Naive thymus-derived CD4-positive, alpha-beta T cell (primary cell): ENCODE data around the gene ACYP2. TPM values are rescaled to one million over a fixed set of nuclear protein-coding genes. Genes with fewer than 3 reads are reported as not detected.

ENCODE experiments used
- ATAC-seq: fragments of 150-1000 bp; cut with Tn5 transposase; 2 replicates; pipeline ENCODE4 v1.10.0; 2021; ENCODE audit warnings: mild to moderate bottlenecking, moderate library complexity
- CTCF ChIA-PET: fragments of 350-600 bp; sonication (Branson Sonifier 250); formaldehyde crosslinking; loops from one replicate; lab custom pipeline; 2021; ENCODE audit warnings: antibody characterized with exemption; lab: Charles Lee
- POLR2A ChIA-PET: fragments of 350-600 bp; sonication (Branson Sonifier 250); formaldehyde crosslinking; loops from one replicate; lab custom pipeline; 2021; ENCODE audit warnings: antibody characterized with exemption, inconsistent platforms; lab: Charles Lee
- DNase-seq, 9 donors: peaks; one replicate each; pipeline versions ENCODE4 v3.0.0 to v3.0.0-alpha.2; 2020 to 2022; ENCODE audit warnings: mixed read lengths in 1 of 9
- H3K27ac ChIP-seq: one replicate; pipeline ENCODE4 v1.7.0; 2013; ENCODE audit warnings: mild to moderate bottlenecking, low read depth, low read length, moderate library complexity
- H3K27me3 ChIP-seq, 2 donors: one replicate each; pipeline ENCODE4 v1.7.0; 2013; ENCODE audit warnings: low read length in 2 of 2, mild to moderate bottlenecking in 2 of 2, moderate library complexity in 2 of 2; ENCODE audit not compliant: control insufficient read depth in 2 of 2, insufficient read depth in 2 of 2
- H3K36me3 ChIP-seq, 3 experiments: 1 replicate in 2 of 3; 2 replicates in 1 of 3; pipeline ENCODE4 v1.7.0; 2013; ENCODE audit warnings: low read length in 3 of 3, mild to moderate bottlenecking in 3 of 3, moderate library complexity in 1 of 3; ENCODE audit not compliant: insufficient read depth in 3 of 3, control insufficient read depth in 2 of 3
- H3K4me1 ChIP-seq, 2 donors: one replicate each; pipeline ENCODE4 v1.7.0; 2013; ENCODE audit warnings: low read length in 2 of 2, mild to moderate bottlenecking in 2 of 2, moderate library complexity in 1 of 2; ENCODE audit not compliant: control insufficient read depth in 2 of 2, insufficient read depth in 2 of 2
- H3K4me3 ChIP-seq: 2 replicates; pipeline ENCODE4 v1.7.0; 2013; ENCODE audit warnings: mild to moderate bottlenecking, low read length
- H3K9me3 ChIP-seq, 3 experiments: 1 replicate in 2 of 3; 2 replicates in 1 of 3; pipeline ENCODE4 v1.7.0; 2013; ENCODE audit warnings: low read length in 3 of 3; ENCODE audit not compliant: control insufficient read depth in 2 of 3
- H3K27ac Mint-ChIP-seq, 9 donors: one replicate each; pipeline ENCODE4 v1.8.0; 2020 to 2022; ENCODE audit warnings: mixed read lengths in 9 of 9, mild to moderate bottlenecking in 8 of 9, moderate library complexity in 5 of 9, inconsistent platforms in 2 of 9
- H3K27me3 Mint-ChIP-seq, 5 donors: one replicate each; pipeline ENCODE4 v1.8.0; 2021 to 2022; ENCODE audit warnings: mixed read lengths in 5 of 5, mild to moderate bottlenecking in 1 of 5
- H3K36me3 Mint-ChIP-seq, 5 donors: one replicate each; pipeline ENCODE4 v1.8.0; 2020 to 2022; ENCODE audit warnings: mixed read lengths in 5 of 5, mild to moderate bottlenecking in 3 of 5, inconsistent platforms in 1 of 5
- H3K4me1 Mint-ChIP-seq, 7 donors: one replicate each; pipeline ENCODE4 v1.8.0; 2020 to 2022; ENCODE audit warnings: mixed read lengths in 7 of 7, mild to moderate bottlenecking in 3 of 7, inconsistent platforms in 1 of 7
- H3K4me3 Mint-ChIP-seq, 10 donors: one replicate each; pipeline ENCODE4 v1.8.0; 2020 to 2022; ENCODE audit warnings: mild to moderate bottlenecking in 10 of 10, mixed read lengths in 10 of 10, moderate library complexity in 6 of 10, inconsistent platforms in 2 of 10
- H3K9me3 Mint-ChIP-seq, 11 donors: one replicate each; pipeline ENCODE4 v1.8.0; 2020 to 2022; ENCODE audit warnings: mixed read lengths in 11 of 11, mild to moderate bottlenecking in 4 of 11, inconsistent platforms in 1 of 11, moderate library complexity in 1 of 11
- intact Hi-C, 2 donors: fragments of 100-400 bp; cut with micrococcal nuclease; formaldehyde crosslinking; loops; one replicate each; pipeline ENCODE4 v1.15.1; 2023
- polyA plus RNA-seq, 2 donors: library from polyadenylated mRNA; unstranded; fragments of 300-500 nt; fragmentation: Illumina TruSeq; gene quantifications; one replicate each; pipeline ENCODE4 v1.2.3, GENCODE V29; 2021
- total RNA-seq, 6 experiments: library from RNA in 5 of 6; stranded (reverse) in 5 of 6; gene quantifications; 1 replicate in 5 of 6; 2 replicates in 1 of 6; pipeline ENCODE4 v1.2.3 and lab custom pipeline; 2021 to 2026

The ACYP2 gene
- total and polyA plus RNA-seq, 7 experiments from 2014 or later, result 11.2 to 23.0 (median 15.6) TPM

GRCh38 chr2:54209379-54209778, 94.0 kb downstream of the ACYP2 start:
- no peaks in the 10 kb centered on the region for H3K27me3 Mint-ChIP-seq

GRCh38 chr2:54212456-54212855, 97.0 kb downstream of the ACYP2 start:
- Histone ChIP-seq H3K4me1 (no peaks in the 10 kb centered on the region), H3K9me3 (peaks cover 0 to 5% (median 0%) of the 10 kb centered on the region in 3 experiments), H3K27me3 (no peaks in the 10 kb centered on the region), H3K36me3 (no peaks in the 10 kb centered on the region), H3K4me3 (no peak overlapping the region), H3K27ac (no peak overlapping the region)
- ChIA-PET CTCF (no interaction called here), POLR2A (no interaction called here)
- no peaks in the 10 kb centered on the region for H3K27me3 Mint-ChIP-seq
- intact Hi-C loops, result no loop called here
- no peak for ATAC-seq
- H3K4me1 Mint-ChIP-seq, result peaks cover 0 to 9% (median 0%) of the 10 kb centered on the region in 7 donors
- no peak overlapping the region for H3K4me3 Mint-ChIP-seq
- H3K27ac Mint-ChIP-seq, result no peak overlapping the region
- peaks cover 0 to 32% (median 14%) of the 10 kb centered on the region in 5 donors for H3K36me3 Mint-ChIP-seq
- H3K9me3 Mint-ChIP-seq, result peaks cover 0 to 22% (median 13%) of the 10 kb centered on the region in 11 donors
- no peak for DNase-seq

More at GRCh38 chr2:54209379-54209778, 94.0 kb downstream of the ACYP2 start:
- no peak overlapping the region for H3K4me3 ChIP-seq
- no peaks in the 10 kb centered on the region for H3K36me3 ChIP-seq
- Mint-ChIP-seq H3K9me3 (peaks cover 0 to 13% (median 5%) of the 10 kb centered on the region in 11 donors), H3K4me3 (no peak overlapping the region), H3K36me3 (peaks cover 0 to 24% (median 5%) of the 10 kb centered on the region in 5 donors), H3K27ac (no peak overlapping the region), H3K4me1 (peaks cover 3 to 25% (median 13%) of the 10 kb centered on the region in 7 donors)
- no peak overlapping the region for H3K27ac ChIP-seq
- ChIA-PET CTCF (interaction anchor here (0.6 to 0.8 kb wide), 3 partner anchors 31 to 355 kb away, joined by 3 read pairs; no protein-coding TSS in a partner anchor), POLR2A (no interaction called here)
- intact Hi-C loops, result loop anchor here in 1 of 2 donors (10.0 kb wide), 1 partner anchor 965 kb away; no protein-coding TSS in a partner anchor
- ATAC-seq (no peak), DNase-seq (no peak)
- H3K9me3 ChIP-seq, result peaks cover 0 to under 1% (median 0%) of the 10 kb centered on the region in 3 experiments
- H3K27me3 ChIP-seq, result no peaks in the 10 kb centered on the region
- no peaks in the 10 kb centered on the region for H3K4me1 ChIP-seq

GRCh38 chr2:54213082-54213481, 97.7 kb downstream of the ACYP2 start:
- peaks cover 0 to 4% (median 0%) of the 10 kb centered on the region in 7 donors for H3K4me1 Mint-ChIP-seq
- POLR2A ChIA-PET, result no interaction called here
- intact Hi-C loops, result no loop called here
- H3K27ac Mint-ChIP-seq, result no peak overlapping the region
- H3K36me3 Mint-ChIP-seq, result peaks cover 0 to 38% (median 20%) of the 10 kb centered on the region in 5 donors
- Histone ChIP-seq H3K9me3 (peaks cover 0 to 5% (median 0%) of the 10 kb centered on the region in 3 experiments), H3K27me3 (no peaks in the 10 kb centered on the region), H3K4me3 (no peak overlapping the region), H3K27ac (no peak overlapping the region), H3K4me1 (no peaks in the 10 kb centered on the region), H3K36me3 (no peaks in the 10 kb centered on the region)
- no peaks in the 10 kb centered on the region for H3K27me3 Mint-ChIP-seq
- H3K4me3 Mint-ChIP-seq, result no peak overlapping the region
- peaks cover 0 to 22% (median 13%) of the 10 kb centered on the region in 11 donors for H3K9me3 Mint-ChIP-seq
- ATAC-seq, result no peak
- CTCF ChIA-PET, result no interaction called here
- DNase-seq, result no peak

- Mint-ChIP-seq H3K27me3 (no peaks in the 10 kb centered on the region), H3K27ac (no peak overlapping the region), H3K4me1 (peaks cover 0 to 2% (median 0%) of the 10 kb centered on the region in 7 donors), H3K36me3 (peaks cover 0 to 40% (median 23%) of the 10 kb centered on the region in 5 donors), H3K4me3 (no peak overlapping the region), H3K9me3 (peaks cover 0 to 2% (median 0%) of the 10 kb centered on the region in 11 donors)
- CTCF ChIA-PET, result no interaction called here
- no peak for ATAC-seq
- Histone ChIP-seq H3K4me3 (no peak overlapping the region), H3K36me3 (no peaks in the 10 kb centered on the region), H3K4me1 (no peaks in the 10 kb centered on the region), H3K9me3 (no peaks in the 10 kb centered on the region), H3K27ac (no peak overlapping the region), H3K27me3 (no peaks in the 10 kb centered on the region)
- POLR2A ChIA-PET, result no interaction called here
- no peak for DNase-seq
- intact Hi-C loops, result no loop called here
These were observed 109.6 kb downstream of the ACYP2 start for GRCh38 chr2:54224997-54225396.

DNA sequence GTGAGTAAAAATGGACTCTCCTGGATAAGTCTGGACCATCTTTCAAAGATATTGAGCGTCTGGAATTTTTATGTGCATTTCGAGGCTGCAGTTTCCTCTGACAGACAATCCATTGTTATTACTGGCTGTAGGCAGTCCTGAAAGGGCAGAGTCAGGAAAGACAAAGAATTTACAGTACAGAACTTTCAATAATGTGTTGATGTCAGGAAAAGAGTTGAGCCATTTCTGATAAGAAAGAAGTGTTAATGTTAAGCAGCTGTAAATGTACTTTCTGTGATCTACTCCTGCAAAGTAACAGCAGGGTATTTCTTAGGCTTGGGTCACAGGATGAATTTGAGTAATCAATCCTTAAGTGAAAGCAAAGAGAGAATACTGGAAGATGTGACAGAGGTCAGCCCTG, 110.8 kb downstream of the ACYP2 start:
- Histone ChIP-seq H3K4me1 (no peaks in the 10 kb centered on the region), H3K36me3 (no peaks in the 10 kb centered on the region), H3K4me3 (no peak overlapping the region), H3K9me3 (no peaks in the 10 kb centered on the region), H3K27ac (no peak overlapping the region), H3K27me3 (no peaks in the 10 kb centered on the region)
- H3K27me3 Mint-ChIP-seq, result no peaks in the 10 kb centered on the region
- ChIA-PET POLR2A (no interaction called here), CTCF (no interaction called here)
- ATAC-seq (no peak), DNase-seq (no peak)
- H3K27ac Mint-ChIP-seq, result no peak overlapping the region
- peaks cover 0 to 2% (median 0%) of the 10 kb centered on the region in 11 donors for H3K9me3 Mint-ChIP-seq
- intact Hi-C loops, result no loop called here
- no peak overlapping the region for H3K4me3 Mint-ChIP-seq
- peaks cover 0 to 40% (median 18%) of the 10 kb centered on the region in 5 donors for H3K36me3 Mint-ChIP-seq
- H3K4me1 Mint-ChIP-seq, result peaks cover 0 to 2% (median 0%) of the 10 kb centered on the region in 7 donors

DNA sequence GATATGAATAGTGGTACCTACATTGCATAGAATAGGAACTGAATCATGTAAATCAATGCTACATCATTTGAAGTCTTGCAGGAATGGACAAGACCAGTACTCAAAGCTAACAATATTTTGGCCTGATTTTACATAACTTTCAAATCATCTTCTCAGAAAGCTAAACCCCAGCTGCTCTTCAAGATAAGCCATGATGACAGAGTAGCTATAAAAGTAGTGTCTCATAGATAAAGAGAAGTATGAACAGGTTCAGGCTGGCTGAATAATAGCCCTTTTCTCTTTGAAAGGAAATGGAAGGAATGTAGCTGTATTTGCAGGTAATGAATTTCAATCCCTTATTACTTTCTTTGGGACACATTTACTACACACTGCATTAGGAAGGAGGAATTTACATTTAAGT, 112.4 kb downstream of the ACYP2 start:
- no peak for ATAC-seq
- Histone ChIP-seq H3K9me3 (no peaks in the 10 kb centered on the region), H3K27ac (no peak overlapping the region), H3K4me3 (no peak overlapping the region), H3K27me3 (no peaks in the 10 kb centered on the region), H3K36me3 (no peaks in the 10 kb centered on the region), H3K4me1 (no peaks in the 10 kb centered on the region)
- ChIA-PET CTCF (no interaction called here), POLR2A (no interaction called here)
- intact Hi-C loops, result no loop called here
- DNase-seq, result no peak
- peaks cover 0 to 8% (median 0%) of the 10 kb centered on the region in 11 donors for H3K9me3 Mint-ChIP-seq
- no peaks in the 10 kb centered on the region for H3K27me3 Mint-ChIP-seq
- peaks cover 0 to 2% (median 0%) of the 10 kb centered on the region in 7 donors for H3K4me1 Mint-ChIP-seq
- H3K36me3 Mint-ChIP-seq, result peaks cover 0 to 47% (median 25%) of the 10 kb centered on the region in 5 donors
- no peak overlapping the region for H3K4me3 Mint-ChIP-seq
- H3K27ac Mint-ChIP-seq, result no peak overlapping the region

GRCh38 chr2:54228945-54229344, 113.5 kb downstream of the ACYP2 start:
- H3K4me1 Mint-ChIP-seq, result peaks cover 0 to 2% (median 0%) of the 10 kb centered on the region in 7 donors
- intact Hi-C loops, result no loop called here
- peaks cover 0 to 8% (median 0%) of the 10 kb centered on the region in 11 donors for H3K9me3 Mint-ChIP-seq
- Histone ChIP-seq H3K27ac (no peak overlapping the region), H3K27me3 (no peaks in the 10 kb centered on the region), H3K36me3 (no peaks in the 10 kb centered on the region), H3K9me3 (no peaks in the 10 kb centered on the region), H3K4me1 (no peaks in the 10 kb centered on the region), H3K4me3 (no peak overlapping the region)
- POLR2A ChIA-PET, result no interaction called here
- no peak for ATAC-seq
- H3K36me3 Mint-ChIP-seq, result peaks cover 0 to 46% (median 20%) of the 10 kb centered on the region in 5 donors
- no peaks in the 10 kb centered on the region for H3K27me3 Mint-ChIP-seq
- DNase-seq, result no peak
- H3K4me3 Mint-ChIP-seq, result no peak overlapping the region
- CTCF ChIA-PET, result no interaction called here
- no peak overlapping the region for H3K27ac Mint-ChIP-seq
